Endothelial cell of umbilical vein (primary cell): Measurements from ENCODE around the gene MOCOS. TPM values are rescaled to one million over a fixed set of nuclear protein-coding genes. Genes with fewer than 3 reads are reported as not detected.

Source experiments
- BruUV-seq: library from RNA; stranded (reverse); fragments of 400-500 nt; replicated peaks from 2 replicates; lab custom pipeline; 2021; lab: Mats Ljungman, UMichigan
- CTCF ChIA-PET: fragments of 300-600, 350-600 bp; sonication (Branson Sonifier 250); formaldehyde crosslinking; loops from one replicate; lab custom pipeline; 2021; ENCODE audit warnings: antibody characterized with exemption, inconsistent platforms; lab: Charles Lee
- POLR2A ChIA-PET: fragments of 300-600, 350-600 bp; sonication (Branson Sonifier 250); formaldehyde crosslinking; loops from one replicate; lab custom pipeline; 2021; ENCODE audit warnings: antibody characterized with exemption, inconsistent platforms; lab: Charles Lee
- DNase-seq: peaks from one replicate; pipeline ENCODE4 v3.0.0-alpha.2; 2011; ENCODE audit warnings: low read depth, low spot score
- FAIRE-seq: peaks from 2 replicates; lab custom pipeline; 2011; peaks lifted over from hg19 to GRCh38; lab: Jason Lieb, UNC
- H2AFZ ChIP-seq: 2 replicates; pipeline ENCODE4 v1.6.0; 2012; ENCODE audit warnings: low read depth, low read length, control low read depth, inconsistent platforms
- H3K27ac ChIP-seq: 2 replicates; pipeline ENCODE4 v1.5.1; 2011; ENCODE audit warnings: low read depth, mild to moderate bottlenecking, control low read depth, low read length, moderate library complexity; ENCODE audit not compliant: insufficient read depth
- H3K27me3 ChIP-seq, 2 experiments: 2 replicates each; pipeline versions ENCODE4 v1.6.0 to v1.6.1; 2011; ENCODE audit warnings: low read length in 2 of 2, mixed read lengths in 1 of 2; ENCODE audit not compliant: control insufficient read depth in 2 of 2, insufficient read depth in 2 of 2
- H3K36me3 ChIP-seq, 2 experiments: 2 replicates in 1 of 2; 3 replicates in 1 of 2; pipeline ENCODE4 v1.5.1; 2011; ENCODE audit warnings: low read length in 2 of 2, mild to moderate bottlenecking in 1 of 2, moderate library complexity in 1 of 2; ENCODE audit not compliant: control insufficient read depth in 2 of 2, insufficient read depth in 2 of 2; ENCODE audit errors: extremely low read depth in 1 of 2
- H3K4me1 ChIP-seq: 3 replicates; pipeline ENCODE4 v1.5.1; 2011; ENCODE audit warnings: mild to moderate bottlenecking, low read length; ENCODE audit not compliant: control insufficient read depth, insufficient read depth; ENCODE audit errors: extremely low read depth
- H3K4me2 ChIP-seq: 2 replicates; pipeline ENCODE4 v1.6.1; 2011; ENCODE audit warnings: low read length, control low read depth, mixed read lengths; ENCODE audit not compliant: insufficient read depth
- H3K4me3 ChIP-seq, 3 experiments: fragments of 200-600 bp in 1 of 3; sonication (generic), shearing (Covaris generic) in 1 of 3; replicated peaks in 1 of 3; 2 replicates each; pipeline ENCODE4 v1.5.1; 2011 to 2016; ENCODE audit warnings: control low read depth in 3 of 3, low read length in 3 of 3, mild to moderate bottlenecking in 2 of 3, inconsistent platforms in 1 of 3, low read depth in 1 of 3, moderate library complexity in 1 of 3; ENCODE audit not compliant: insufficient read depth in 1 of 3
- H3K79me2 ChIP-seq: 2 replicates; pipeline ENCODE4 v1.6.0; 2012; ENCODE audit warnings: low read length, inconsistent platforms; ENCODE audit not compliant: control insufficient read depth, insufficient read depth
- H3K9ac ChIP-seq: replicated peaks from 2 replicates; pipeline ENCODE3; 2011; ENCODE audit warnings: low read length, control low read depth; ENCODE audit not compliant: insufficient read depth; ENCODE audit errors: extremely low read depth
- H3K9me1 ChIP-seq: replicated peaks from 3 replicates; pipeline ENCODE4 v1.6.0; 2011; ENCODE audit warnings: mild to moderate bottlenecking, low read length; ENCODE audit not compliant: control insufficient read depth, insufficient read depth; ENCODE audit errors: extremely low read depth
- H3K9me3 ChIP-seq: replicated peaks from 2 replicates; pipeline ENCODE4 v1.5.1; 2012; ENCODE audit warnings: low read length, inconsistent platforms; ENCODE audit not compliant: control insufficient read depth, insufficient read depth
- H4K20me1 ChIP-seq: replicated peaks from 2 replicates; pipeline ENCODE3; 2011; ENCODE audit warnings: mild to moderate bottlenecking, low read length; ENCODE audit not compliant: control insufficient read depth, insufficient read depth; ENCODE audit errors: extremely low read depth
- CTCF ChIP-seq, 2 donors: IDR thresholded peaks; 1 replicate in 1 of 2; 2 replicates in 1 of 2; pipeline ENCODE4 v1.5.1; 2011; ENCODE audit warnings: low read length in 2 of 2, mild to moderate bottlenecking in 2 of 2, moderate library complexity in 2 of 2, control low read depth in 1 of 2, inconsistent platforms in 1 of 2, low read depth in 1 of 2; ENCODE audit not compliant: insufficient read depth in 1 of 2; ENCODE audit errors: extremely low read depth in 1 of 2
- EZH2 ChIP-seq: IDR thresholded peaks from 2 replicates; pipeline ENCODE4 v1.6.1; 2012; ENCODE audit warnings: borderline replicate concordance, low read depth, mild to moderate bottlenecking, moderate library complexity, low read length, inconsistent platforms; ENCODE audit not compliant: severe bottlenecking
- FOS ChIP-seq: IDR thresholded peaks from 2 replicates; pipeline ENCODE4 v1.6.1; 2011; ENCODE audit warnings: mild to moderate bottlenecking, low read length, moderate library complexity, borderline replicate concordance; ENCODE audit not compliant: insufficient read depth
- GATA2 ChIP-seq: IDR thresholded peaks from 2 replicates; pipeline ENCODE4 v1.7.0; 2011; ENCODE audit warnings: low read depth, mild to moderate bottlenecking, moderate library complexity, mixed read lengths, low read length; ENCODE audit not compliant: insufficient read length, insufficient read depth
- JUN ChIP-seq: IDR thresholded peaks from 2 replicates; pipeline ENCODE4 v1.6.1; 2011; ENCODE audit warnings: borderline replicate concordance, low read depth; ENCODE audit not compliant: insufficient read length, insufficient read depth
- MAX ChIP-seq: IDR thresholded peaks from 2 replicates; pipeline ENCODE4 v1.6.1; 2011; ENCODE audit not compliant: insufficient read depth, insufficient read length
- MYC ChIP-seq: IDR thresholded peaks from one replicate; pipeline ENCODE4 v1.6.1; 2011; ENCODE audit warnings: mild to moderate bottlenecking, low read depth, low read length
- POLR2A ChIP-seq: IDR thresholded peaks from 2 replicates; pipeline ENCODE4 v1.6.1; 2012; ENCODE audit warnings: low read depth, mild to moderate bottlenecking, control low read depth, low read length
- POLR2AphosphoS5 ChIP-seq: IDR thresholded peaks from 2 replicates; pipeline ENCODE4 v1.6.1; 2012; ENCODE audit warnings: low read depth, mild to moderate bottlenecking, control low read depth, low read length, moderate library complexity; ENCODE audit not compliant: insufficient read depth
- dilution Hi-C: fragments of 300-500 bp; cut with MboI; formaldehyde crosslinking; loops from one replicate; pipeline ENCODE4 v1.15.0; 2019; ENCODE audit warnings: low sequenced_read_pairs; ENCODE audit not compliant: extremely low pct_ligation_motif_present
- intact Hi-C: fragments of 100-400 bp; cut with micrococcal nuclease; formaldehyde crosslinking; loops from one replicate; pipeline ENCODE4 v1.10.0; 2022
- polyA plus RNA-seq, 4 experiments: library from polyadenylated mRNA; depleted of rRNA in 3 of 4; stranded (reverse) in 3 of 4; unstranded in 1 of 4; fragments of >200 nt; gene quantifications; 2 replicates each; pipeline versions ENCODE4 v1.2.1 to v1.2.3, GENCODE V29; 2011 to 2012; ENCODE audit warnings: missing spikeins in 1 of 4
- total RNA-seq: library from RNA; stranded (reverse); gene quantifications from 2 replicates; pipeline ENCODE4 v1.2.3, GENCODE V29; 2021

Gene MOCOS
- total and polyA plus RNA-seq, 2 donors (not counting 3 experiments of a cell fraction or from before 2014, with no cell fraction given): 0.18 to 0.88 TPM

GRCh38 chr18:36201765-36202164 is 14.5 kb downstream of the MOCOS start:
- H3K9ac ChIP-seq: no peak overlapping the region
- DNase-seq: no peak
- H3K4me3 ChIP-seq: no peak overlapping the region
- no peaks in the 10 kb centered on the region for H3K4me1 ChIP-seq
- no TSS peak for BruUV-seq
- FAIRE-seq: no peak
- no peak overlapping the region for H3K4me2 ChIP-seq
- TF ChIP-seq POLR2AphosphoS5 (no peak), POLR2A (no peak), FOS (no peak), EZH2 (no peak), MAX (no peak), MYC (no peak), GATA2 (no peak), CTCF (IDR thresholded peaks at IDR 0.05; ENCODE audit: extremely low read depth in 1 of 2, insufficient read depth in 1 of 2, low read depth in 1 of 2, low read length in 2 of 2) (no peak), JUN (no peak)
- H2AFZ ChIP-seq: no peak overlapping the region
- no peaks in the 10 kb centered on the region for H3K36me3 ChIP-seq
- intact Hi-C loops: no loop called here
- H3K9me1 ChIP-seq: no peaks in the 10 kb centered on the region
- CTCF ChIA-PET: interaction anchor here (0.9 kb wide), 1 partner anchor 14 kb away, joined by 3 read pairs; no protein-coding TSS in a partner anchor
- H3K9me3 ChIP-seq: no peaks in the 10 kb centered on the region
- H3K79me2 ChIP-seq: no peaks in the 10 kb centered on the region
- H3K27ac ChIP-seq: no peak overlapping the region
- H4K20me1 ChIP-seq: no peaks in the 10 kb centered on the region
- dilution Hi-C loops: no loop called here
- POLR2A ChIA-PET: no interaction called here
- H3K27me3 ChIP-seq: no peaks in the 10 kb centered on the region
